Umbilical cord (tissue), 2 donors: Measurements from ENCODE around the gene CHRNA4. TPM values are rescaled to one million over a fixed set of nuclear protein-coding genes. Genes with fewer than 3 reads are reported as not detected.
"Not testable (repeated sequence)": the region's sequence is repeated elsewhere in the genome, so short reads cannot be mapped to it uniquely, and the experiment has no call there.

Experiments used
- DNase-seq: peaks from one replicate; pipeline ENCODE4 v3.0.0-alpha.2; 2015; ENCODE audit warnings: low spot score
- total RNA-seq: library from RNA; depleted of rRNA; stranded (reverse); fragments of >200 nt; gene quantifications from one replicate; pipeline ENCODE4 v1.2.3, GENCODE V29; 2014; ENCODE audit warnings: low replicate concordance; ENCODE audit not compliant: insufficient read depth

Gene CHRNA4
- total RNA-seq, 1 donor from 2014 or later, result 2.2 TPM

GRCh38 chr20:63350196-63350595 is 11.0 kb downstream of the CHRNA4 start:
- DNase-seq, result no peak

- DNase-seq, result no peak
Measured at GRCh38 chr20:63349516-63349895, 11.6 kb downstream of the CHRNA4 start.

- DNase-seq, result no peak
Measured at GRCh38 chr20:63348828-63349515, 12.2 kb downstream of the CHRNA4 start.

- no peak for DNase-seq
Measured at GRCh38 chr20:63347950-63348827, 13.0 kb downstream of the CHRNA4 start.

GRCh38 chr20:63347081-63347741 is 13.9 kb downstream of the CHRNA4 start:
- no peak for DNase-seq

- DNase-seq, result no peak
Measured at GRCh38 chr20:63346131-63347080, 14.7 kb downstream of the CHRNA4 start.

GRCh38 chr20:63345328-63346100 is 15.6 kb downstream of the CHRNA4 start:
- DNase-seq, result peak; percentile 54

GRCh38 chr20:63344616-63345327 is 16.4 kb downstream of the CHRNA4 start:
- DNase-seq, result peak; percentile 85

- DNase-seq, result peak; percentile 83
Measured at GRCh38 chr20:63343460-63344445, 17.4 kb downstream of the CHRNA4 start.

GRCh38 chr20:63342561-63343459 is 18.3 kb downstream of the CHRNA4 start:
- no peak for DNase-seq

- DNase-seq, result not testable (repeated sequence)
Measured at GRCh38 chr20:63340158-63340688, 20.9 kb downstream of the CHRNA4 start.

- DNase-seq, result not testable (repeated sequence)
Measured at GRCh38 chr20:63339154-63340094, 21.7 kb downstream of the CHRNA4 start.

- DNase-seq, result no peak
Measured at GRCh38 chr20:63337786-63338420, 23.2 kb downstream of the CHRNA4 start.

GRCh38 chr20:63336232-63336752 is 24.9 kb downstream of the CHRNA4 start:
- no peak for DNase-seq

GRCh38 chr20:63335711-63336110 is 25.4 kb downstream of the CHRNA4 start:
- DNase-seq, result no peak
